ENCODE data around the gene LPAR1. TPM values are rescaled to one million over a fixed set of nuclear protein-coding genes. Genes with fewer than 3 reads are reported as not detected.

The LPAR1 gene
- total RNA-seq, 1 experiment from 2014 or later, result 4.9 TPM

DNA sequence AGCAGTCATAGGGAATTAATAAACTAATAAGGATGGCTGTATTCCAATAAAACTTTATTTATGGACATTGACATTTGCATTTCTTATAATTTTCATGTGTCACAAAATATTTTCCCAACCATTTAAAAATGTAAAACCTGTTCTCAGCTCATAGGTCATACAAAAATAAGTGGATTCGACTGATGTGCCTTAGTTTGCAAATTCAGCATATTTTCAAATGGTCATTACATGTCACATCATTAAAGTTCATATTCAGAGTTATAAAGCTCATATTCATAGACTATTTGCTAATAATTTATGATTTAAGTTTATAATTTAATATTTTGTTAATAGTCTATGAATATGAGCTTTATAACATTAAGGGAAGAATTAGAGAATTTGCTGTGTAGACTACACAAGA is 166.5 kb downstream of the LPAR1 start:
- H3K4me1 Mint-ChIP-seq, result peaks cover 9% of the 10 kb centered on the region
- POLR2A ChIA-PET, result no interaction called here
- CTCF ChIA-PET, result no interaction called here
- H3K27ac Mint-ChIP-seq, result no peak overlapping the region
- H3K36me3 Mint-ChIP-seq, result no peaks in the 10 kb centered on the region
- H3K27me3 Mint-ChIP-seq (ENCODE audit: low read depth), result no peaks in the 10 kb centered on the region
- DNase-seq (ENCODE audit: low spot score) (no peak), ATAC-seq (no peak)
- H3K9me3 Mint-ChIP-seq, result peaks cover 8% of the 10 kb centered on the region; the same call in 1 of the 2 replicates
- no peak overlapping the region for H3K4me3 Mint-ChIP-seq
- TF ChIP-seq ATF3 (CRISPR knock-in tag; conservative IDR thresholded peaks at IDR 0.05) (no peak), SP1 (CRISPR knock-in tag; conservative IDR thresholded peaks at IDR 0.05) (no peak), CBFB (CRISPR knock-in tag; IDR thresholded peaks at IDR 0.05; ENCODE audit: low read depth) (no peak), JUN (CRISPR knock-in tag; IDR thresholded peaks at IDR 0.05) (no peak), ETV6 (CRISPR knock-in tag; IDR thresholded peaks at IDR 0.05) (no peak), MAX (CRISPR knock-in tag; IDR thresholded peaks at IDR 0.05) (no peak), NR3C1 (CRISPR knock-in tag; conservative IDR thresholded peaks at IDR 0.05; ENCODE audit: low read depth) (no peak), HMGXB4 (CRISPR knock-in tag; IDR thresholded peaks at IDR 0.05) (no peak), ZNF138 (CRISPR knock-in tag; conservative IDR thresholded peaks at IDR 0.05) (no peak), TEAD4 (CRISPR knock-in tag; IDR thresholded peaks at IDR 0.05) (no peak), NFYB (CRISPR knock-in tag; conservative IDR thresholded peaks at IDR 0.05; ENCODE audit: low read depth) (no peak)
- TF ChIP-seq, protein P1, sequence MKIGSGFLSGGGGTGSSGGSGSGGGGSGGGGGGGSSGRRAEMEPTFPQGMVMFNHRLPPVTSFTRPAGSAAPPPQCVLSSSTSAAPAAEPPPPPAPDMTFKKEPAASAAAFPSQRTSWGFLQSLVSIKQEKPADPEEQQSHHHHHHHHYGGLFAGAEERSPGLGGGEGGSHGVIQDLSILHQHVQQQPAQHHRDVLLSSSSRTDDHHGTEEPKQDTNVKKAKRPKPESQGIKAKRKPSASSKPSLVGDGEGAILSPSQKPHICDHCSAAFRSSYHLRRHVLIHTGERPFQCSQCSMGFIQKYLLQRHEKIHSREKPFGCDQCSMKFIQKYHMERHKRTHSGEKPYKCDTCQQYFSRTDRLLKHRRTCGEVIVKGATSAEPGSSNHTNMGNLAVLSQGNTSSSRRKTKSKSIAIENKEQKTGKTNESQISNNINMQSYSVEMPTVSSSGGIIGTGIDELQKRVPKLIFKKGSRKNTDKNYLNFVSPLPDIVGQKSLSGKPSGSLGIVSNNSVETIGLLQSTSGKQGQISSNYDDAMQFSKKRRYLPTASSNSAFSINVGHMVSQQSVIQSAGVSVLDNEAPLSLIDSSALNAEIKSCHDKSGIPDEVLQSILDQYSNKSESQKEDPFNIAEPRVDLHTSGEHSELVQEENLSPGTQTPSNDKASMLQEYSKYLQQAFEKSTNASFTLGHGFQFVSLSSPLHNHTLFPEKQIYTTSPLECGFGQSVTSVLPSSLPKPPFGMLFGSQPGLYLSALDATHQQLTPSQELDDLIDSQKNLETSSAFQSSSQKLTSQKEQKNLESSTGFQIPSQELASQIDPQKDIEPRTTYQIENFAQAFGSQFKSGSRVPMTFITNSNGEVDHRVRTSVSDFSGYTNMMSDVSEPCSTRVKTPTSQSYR (CRISPR knock-in tag; IDR thresholded peaks at IDR 0.05), result no peak
- TF ChIP-seq, protein P2, sequence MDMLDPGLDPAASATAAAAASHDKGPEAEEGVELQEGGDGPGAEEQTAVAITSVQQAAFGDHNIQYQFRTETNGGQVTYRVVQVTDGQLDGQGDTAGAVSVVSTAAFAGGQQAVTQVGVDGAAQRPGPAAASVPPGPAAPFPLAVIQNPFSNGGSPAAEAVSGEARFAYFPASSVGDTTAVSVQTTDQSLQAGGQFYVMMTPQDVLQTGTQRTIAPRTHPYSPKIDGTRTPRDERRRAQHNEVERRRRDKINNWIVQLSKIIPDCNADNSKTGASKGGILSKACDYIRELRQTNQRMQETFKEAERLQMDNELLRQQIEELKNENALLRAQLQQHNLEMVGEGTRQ (CRISPR knock-in tag; IDR thresholded peaks at IDR 0.05), result no peak
- TF ChIP-seq, protein P3, sequence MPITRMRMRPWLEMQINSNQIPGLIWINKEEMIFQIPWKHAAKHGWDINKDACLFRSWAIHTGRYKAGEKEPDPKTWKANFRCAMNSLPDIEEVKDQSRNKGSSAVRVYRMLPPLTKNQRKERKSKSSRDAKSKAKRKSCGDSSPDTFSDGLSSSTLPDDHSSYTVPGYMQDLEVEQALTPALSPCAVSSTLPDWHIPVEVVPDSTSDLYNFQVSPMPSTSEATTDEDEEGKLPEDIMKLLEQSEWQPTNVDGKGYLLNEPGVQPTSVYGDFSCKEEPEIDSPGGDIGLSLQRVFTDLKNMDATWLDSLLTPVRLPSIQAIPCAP (CRISPR knock-in tag; IDR thresholded peaks at IDR 0.05), result no peak

DNA sequence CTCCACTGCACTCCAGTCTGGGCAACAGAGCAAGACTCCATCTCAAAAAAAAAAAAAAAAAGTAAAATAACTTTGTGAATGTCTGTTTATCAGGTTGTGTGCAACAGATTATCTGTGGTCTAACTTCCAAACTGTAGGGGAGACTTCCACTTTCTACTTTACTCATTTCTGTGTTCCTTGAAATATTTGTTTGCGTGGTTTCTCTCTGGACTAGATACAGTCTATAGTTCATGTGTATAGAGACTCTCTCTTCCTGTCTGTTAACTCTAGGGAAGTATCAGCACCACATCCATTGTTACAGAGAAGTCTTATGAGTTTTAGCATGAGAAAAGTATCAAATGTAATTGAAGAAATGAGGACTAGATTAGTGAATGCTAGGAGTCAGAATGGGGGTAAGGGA is 168.3 kb downstream of the LPAR1 start:
- Mint-ChIP-seq H3K4me1 (peaks cover 6% of the 10 kb centered on the region; the same call in 1 of the 2 replicates), H3K27me3 (ENCODE audit: low read depth) (no peaks in the 10 kb centered on the region), H3K4me3 (no peak overlapping the region), H3K9me3 (peaks cover 8% of the 10 kb centered on the region; the same call in 1 of the 2 replicates), H3K27ac (no peak overlapping the region), H3K36me3 (no peaks in the 10 kb centered on the region)
- ATAC-seq (no peak), DNase-seq (ENCODE audit: low spot score) (no peak)
- CTCF ChIA-PET, result no interaction called here
- POLR2A ChIA-PET, result no interaction called here
- no peak for TF ChIP-seq SOX15 (CRISPR knock-in tag; IDR thresholded peaks at IDR 0.05)

DNA sequence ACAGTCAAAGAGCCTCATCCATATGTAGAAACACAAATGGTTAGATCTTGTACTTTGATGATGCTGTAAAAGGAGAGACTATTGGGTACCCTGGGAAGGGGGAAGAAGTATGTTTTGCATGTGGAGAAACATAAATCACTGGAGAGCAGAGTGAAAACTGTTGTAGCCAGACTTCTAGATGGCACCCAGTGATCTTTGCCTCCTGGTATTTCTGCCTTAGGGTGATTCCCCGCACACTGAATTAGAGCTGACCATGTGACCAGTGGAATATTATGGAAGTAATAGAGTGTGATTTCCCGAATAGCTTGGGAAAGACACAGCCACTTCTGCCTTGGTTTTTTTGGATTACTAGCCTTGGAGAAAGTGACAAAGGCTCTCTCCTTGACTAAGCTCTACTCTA is 174.3 kb downstream of the LPAR1 start:
- Mint-ChIP-seq H3K27me3 (ENCODE audit: low read depth) (no peaks in the 10 kb centered on the region; the same call in 1 of the 2 replicates), H3K9me3 (peaks cover 45% of the 10 kb centered on the region), H3K4me3 (no peak overlapping the region), H3K4me1 (peaks cover 6% of the 10 kb centered on the region; the same call in 1 of the 2 replicates), H3K27ac (no peak overlapping the region), H3K36me3 (peaks cover 36% of the 10 kb centered on the region)
- ATAC-seq (no peak), DNase-seq (ENCODE audit: low spot score) (no peak)
- ChIA-PET POLR2A (no interaction called here), CTCF (no interaction called here)
- TF ChIP-seq, protein P4, sequence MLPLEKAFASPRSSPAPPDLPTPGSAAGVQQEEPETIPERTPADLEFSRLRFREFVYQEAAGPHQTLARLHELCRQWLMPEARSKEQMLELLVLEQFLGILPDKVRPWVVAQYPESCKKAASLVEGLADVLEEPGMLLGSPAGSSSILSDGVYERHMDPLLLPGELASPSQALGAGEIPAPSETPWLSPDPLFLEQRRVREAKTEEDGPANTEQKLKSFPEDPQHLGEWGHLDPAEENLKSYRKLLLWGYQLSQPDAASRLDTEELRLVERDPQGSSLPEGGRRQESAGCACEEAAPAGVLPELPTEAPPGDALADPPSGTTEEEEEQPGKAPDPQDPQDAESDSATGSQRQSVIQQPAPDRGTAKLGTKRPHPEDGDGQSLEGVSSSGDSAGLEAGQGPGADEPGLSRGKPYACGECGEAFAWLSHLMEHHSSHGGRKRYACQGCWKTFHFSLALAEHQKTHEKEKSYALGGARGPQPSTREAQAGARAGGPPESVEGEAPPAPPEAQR (CRISPR knock-in tag; IDR thresholded peaks at IDR 0.05), result no peak
- TF ChIP-seq ZNF532 (CRISPR knock-in tag; IDR thresholded peaks at IDR 0.05; ENCODE audit: borderline replicate concordance), result no peak
- TF ChIP-seq, protein P5, sequence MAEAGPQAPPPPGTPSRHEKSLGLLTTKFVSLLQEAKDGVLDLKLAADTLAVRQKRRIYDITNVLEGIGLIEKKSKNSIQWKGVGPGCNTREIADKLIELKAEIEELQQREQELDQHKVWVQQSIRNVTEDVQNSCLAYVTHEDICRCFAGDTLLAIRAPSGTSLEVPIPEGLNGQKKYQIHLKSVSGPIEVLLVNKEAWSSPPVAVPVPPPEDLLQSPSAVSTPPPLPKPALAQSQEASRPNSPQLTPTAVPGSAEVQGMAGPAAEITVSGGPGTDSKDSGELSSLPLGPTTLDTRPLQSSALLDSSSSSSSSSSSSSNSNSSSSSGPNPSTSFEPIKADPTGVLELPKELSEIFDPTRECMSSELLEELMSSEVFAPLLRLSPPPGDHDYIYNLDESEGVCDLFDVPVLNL (CRISPR knock-in tag; IDR thresholded peaks at IDR 0.05; ENCODE audit: borderline replicate concordance, low read depth), result no peak
- TF ChIP-seq TEAD1 (CRISPR knock-in tag; IDR thresholded peaks at IDR 0.05), result no peak
